ENCODE measurements around the gene GPR148. TPM values are rescaled to one million over a fixed set of nuclear protein-coding genes. Genes with fewer than 3 reads are reported as not detected.
"Not testable (repeated sequence)": the region's sequence is repeated elsewhere in the genome, so short reads cannot be mapped to it uniquely, and the experiment has no call there.

GPR148 gene
- total and polyA plus RNA-seq, 2 of the 4 experiments (the other 2 are of a cell fraction) = not detected

- H2AFZ ChIP-seq (replicated peaks; ENCODE audit: low read length, poor library complexity); H3K27me3 ChIP-seq (ENCODE audit: control insufficient read depth, insufficient read depth, low read length); dilution Hi-C loops (cut with HindIII; ENCODE audit: low sequenced_read_pairs, unreplicated experiment); H3K14ac ChIP-seq (replicated peaks; ENCODE audit: low read depth, low read length); H4K20me1 ChIP-seq (ENCODE audit: insufficient read depth, low read length); POLR2A ChIA-PET (ENCODE audit: unreplicated experiment); H2AK5ac ChIP-seq (ENCODE audit: low read depth, low read length); H4K5ac ChIP-seq (ENCODE audit: low read depth, low read length); H3K9ac ChIP-seq (ENCODE audit: low read depth, low read length); H2AK9ac ChIP-seq (replicated peaks; ENCODE audit: low read depth, low read length, poor library complexity); H3K18ac ChIP-seq (ENCODE audit: low read depth, low read length); H4K8ac ChIP-seq (ENCODE audit: low read depth in 2 of 2, low read length in 2 of 2); BruUV-seq (replicated peaks); H3K79me1 ChIP-seq (ENCODE audit: low read depth in 1 of 2, low read length in 2 of 2); H2BK20ac ChIP-seq (ENCODE audit: low read depth, low read length); H2BK15ac ChIP-seq (ENCODE audit: low read depth, low read length); intact Hi-C loops (cut with micrococcal nuclease); H3K4ac ChIP-seq (ENCODE audit: low read depth, low read length); CTCF ChIA-PET; H3K56ac ChIP-seq (ENCODE audit: extremely low read depth, insufficient read depth, low read length); H2BK120ac ChIP-seq (ENCODE audit: low read depth, low read length); DNase-seq; H3K36me3 ChIP-seq (ENCODE audit: control insufficient read depth, insufficient read depth, low read length); H3K9me3 ChIP-seq (ENCODE audit: control insufficient read depth, insufficient read depth, low read length); H3K4me1 ChIP-seq (ENCODE audit: control insufficient read depth, insufficient read depth, low read length); H3K4me3 ChIP-seq (ENCODE audit: insufficient read depth, low read depth, low read length); H3K23ac ChIP-seq (ENCODE audit: low read depth, low read length); H4K91ac ChIP-seq (ENCODE audit: insufficient read depth, low read depth, low read length); H3K4me2 ChIP-seq (ENCODE audit: low read depth, low read length); H3K27ac ChIP-seq (ENCODE audit: insufficient read depth, low read length); in situ Hi-C loops (cut with MboI; ENCODE audit: low sequenced_read_pairs); H2BK5ac ChIP-seq (ENCODE audit: low read depth, low read length, poor library complexity, severe bottlenecking); H3K9me1 ChIP-seq (ENCODE audit: insufficient read depth, low read length): not testable (repeated sequence)
- 0 out of 2 replicates have a peak, but pooled peaks have one; percentile 24 for ATAC-seq (ENCODE audit: low read depth)
- no CpG with 5 or more reads among the region's 37 CpGs for WGBS, 2 experiments (ENCODE audit: extremely low coverage in 2 of 2, insufficient read length in 1 of 2)
These were observed 35.4 kb upstream of the GPR148 start for GRCh38 chr2:130693474-130693873.

DNA sequence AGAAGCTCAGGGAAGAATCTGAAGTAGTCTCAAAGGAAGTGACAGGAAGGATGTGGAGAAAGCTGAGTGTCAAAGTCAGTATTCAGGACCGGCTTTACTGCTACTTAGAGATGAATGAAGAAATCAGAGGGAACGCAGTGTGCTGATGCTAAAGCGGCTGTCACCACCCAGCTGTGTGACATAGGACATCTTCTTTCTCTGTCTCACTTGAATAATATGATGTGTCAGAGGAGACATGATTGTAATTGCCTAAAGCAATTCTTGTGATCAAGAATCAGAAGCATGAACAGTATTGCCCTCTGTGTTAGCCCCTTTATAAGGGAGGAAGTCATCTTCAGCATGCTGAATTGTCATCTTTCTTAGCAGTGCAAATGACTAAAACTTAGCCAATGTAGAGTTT lies 25.6 kb upstream of the GPR148 start:
- H3K9me1 ChIP-seq (ENCODE audit: insufficient read depth, low read length); H3K56ac ChIP-seq (ENCODE audit: extremely low read depth, insufficient read depth, low read length); H3K23ac ChIP-seq (ENCODE audit: low read depth, low read length); BruUV-seq (replicated peaks); H2AFZ ChIP-seq (replicated peaks; ENCODE audit: low read length, poor library complexity); H3K9me3 ChIP-seq (ENCODE audit: control insufficient read depth, insufficient read depth, low read length); H3K9ac ChIP-seq (ENCODE audit: low read depth, low read length); H2BK120ac ChIP-seq (ENCODE audit: low read depth, low read length); H3K27ac ChIP-seq (ENCODE audit: insufficient read depth, low read length); DNase-seq; H3K79me1 ChIP-seq (ENCODE audit: low read depth in 1 of 2, low read length in 2 of 2); intact Hi-C loops (cut with micrococcal nuclease); H3K27me3 ChIP-seq (ENCODE audit: control insufficient read depth, insufficient read depth, low read length); H2BK20ac ChIP-seq (ENCODE audit: low read depth, low read length); H3K4me2 ChIP-seq (ENCODE audit: low read depth, low read length); in situ Hi-C loops (cut with MboI; ENCODE audit: low sequenced_read_pairs); H3K4me1 ChIP-seq (ENCODE audit: control insufficient read depth, insufficient read depth, low read length); H2AK5ac ChIP-seq (ENCODE audit: low read depth, low read length); H3K4me3 ChIP-seq (ENCODE audit: insufficient read depth, low read depth, low read length); H3K4ac ChIP-seq (ENCODE audit: low read depth, low read length); H4K91ac ChIP-seq (ENCODE audit: insufficient read depth, low read depth, low read length); dilution Hi-C loops (cut with HindIII; ENCODE audit: low sequenced_read_pairs, unreplicated experiment); H3K36me3 ChIP-seq (ENCODE audit: control insufficient read depth, insufficient read depth, low read length); H2BK5ac ChIP-seq (ENCODE audit: low read depth, low read length, poor library complexity, severe bottlenecking); H3K18ac ChIP-seq (ENCODE audit: low read depth, low read length); H2BK15ac ChIP-seq (ENCODE audit: low read depth, low read length); H2AK9ac ChIP-seq (replicated peaks; ENCODE audit: low read depth, low read length, poor library complexity); H4K8ac ChIP-seq (ENCODE audit: low read depth in 2 of 2, low read length in 2 of 2); ATAC-seq (ENCODE audit: low read depth); POLR2A ChIA-PET (ENCODE audit: unreplicated experiment); H3K14ac ChIP-seq (replicated peaks; ENCODE audit: low read depth, low read length); H4K5ac ChIP-seq (ENCODE audit: low read depth, low read length); H4K20me1 ChIP-seq (ENCODE audit: insufficient read depth, low read length); CTCF ChIA-PET: not testable (repeated sequence)
- no CpG with 5 or more reads among the region's 3 CpGs for WGBS, 2 experiments (ENCODE audit: extremely low coverage in 2 of 2, insufficient read length in 1 of 2)

Data from IMR-90 (cell line).